Left lung (tissue), 10 donors: ENCODE results near the gene LINGO1. TPM values are rescaled to one million over a fixed set of nuclear protein-coding genes. Genes with fewer than 3 reads are reported as not detected.

Source experiments
- ATAC-seq: fragments of 200-7000 bp; cut with Tn5 transposase; one replicate; pipeline ENCODE4 v1.9.1; 2020; ENCODE audit warnings: moderate library complexity
- DNase-seq, 4 donors: peaks; one replicate each; pipeline ENCODE4 v3.0.0-alpha.2; 2013 to 2020
- H3K27ac ChIP-seq, 2 donors: fragments of 200-600 bp; sonication (generic) in 1 of 2; one replicate each; pipeline versions ENCODE4 v1.5.0 to v1.8.0; 2020 to 2021
- H3K27me3 ChIP-seq, 2 donors: fragments of 200-600 bp; sonication (generic) in 1 of 2; one replicate each; pipeline versions ENCODE4 v1.5.0 to v1.8.0; 2020 to 2021
- H3K36me3 ChIP-seq, 2 donors: fragments of 200-600 bp; sonication (generic) in 1 of 2; one replicate each; pipeline versions ENCODE4 v1.5.0 to v1.8.0; 2020 to 2021
- H3K4me1 ChIP-seq, 2 donors: fragments of 200-600 bp; one replicate each; pipeline ENCODE4 v1.8.0; 2021
- H3K4me3 ChIP-seq, 2 donors: fragments of 200-600 bp; sonication (generic) in 1 of 2; one replicate each; pipeline versions ENCODE4 v1.5.0 to v1.8.0; 2020 to 2021; ENCODE audit warnings: mild to moderate bottlenecking in 1 of 2
- H3K9me3 ChIP-seq, 2 donors: fragments of 200-600 bp; sonication (generic) in 1 of 2; one replicate each; pipeline versions ENCODE4 v1.5.0 to v1.8.0; 2020 to 2021
- intact Hi-C, 2 donors: fragments of 100-400 bp; cut with DNase I; formaldehyde crosslinking; loops; one replicate each; pipeline versions ENCODE4 v1.11.2 to v1.14.2; 2022
- polyA plus RNA-seq, 6 donors: library from polyadenylated mRNA; unstranded; fragments of 120-200 nt; gene quantifications; one replicate each; pipeline ENCODE4 v1.2.1, GENCODE V29; 2013; ENCODE audit not compliant: insufficient read length in 6 of 6
- total RNA-seq, 2 donors: library from RNA; stranded (reverse); fragmentation: NEBNext Ultra II Directional; extraction: Animal tissue kit (Norgen Biotek cat#: 25700); gene quantifications; one replicate each; pipeline ENCODE4 v1.2.1, GENCODE V29; 2021
- TF ChIP-seq, protein P1 (sequence below), 2 donors: fragments of 200-600 bp; sonication (generic) in 1 of 2; IDR thresholded peaks; one replicate each; pipeline versions ENCODE4 v1.5.0 to v1.8.0; 2021; ENCODE audit warnings: antibody characterized with exemption in 2 of 2
- donor health status: DM: no; HTN: yes; CAD: no.
- donor health status: DM: no; HTN: no; CAD: no.

Gene LINGO1
- total and polyA plus RNA-seq, 8 donors = 0.99 to 19.6 (median 14.1) TPM

GRCh38 chr15:77589839-77590238, 42.9 kb downstream of the LINGO1 start:
- Histone ChIP-seq H3K9me3 (no peaks in the 10 kb centered on the region), H3K27ac (no peak overlapping the region), H3K4me3 (no peak overlapping the region), H3K36me3 (no peaks in the 10 kb centered on the region), H3K4me1 (no peaks in the 10 kb centered on the region), H3K27me3 (no peaks in the 10 kb centered on the region)
- DNase-seq = no peak
- TF ChIP-seq, protein P1, sequence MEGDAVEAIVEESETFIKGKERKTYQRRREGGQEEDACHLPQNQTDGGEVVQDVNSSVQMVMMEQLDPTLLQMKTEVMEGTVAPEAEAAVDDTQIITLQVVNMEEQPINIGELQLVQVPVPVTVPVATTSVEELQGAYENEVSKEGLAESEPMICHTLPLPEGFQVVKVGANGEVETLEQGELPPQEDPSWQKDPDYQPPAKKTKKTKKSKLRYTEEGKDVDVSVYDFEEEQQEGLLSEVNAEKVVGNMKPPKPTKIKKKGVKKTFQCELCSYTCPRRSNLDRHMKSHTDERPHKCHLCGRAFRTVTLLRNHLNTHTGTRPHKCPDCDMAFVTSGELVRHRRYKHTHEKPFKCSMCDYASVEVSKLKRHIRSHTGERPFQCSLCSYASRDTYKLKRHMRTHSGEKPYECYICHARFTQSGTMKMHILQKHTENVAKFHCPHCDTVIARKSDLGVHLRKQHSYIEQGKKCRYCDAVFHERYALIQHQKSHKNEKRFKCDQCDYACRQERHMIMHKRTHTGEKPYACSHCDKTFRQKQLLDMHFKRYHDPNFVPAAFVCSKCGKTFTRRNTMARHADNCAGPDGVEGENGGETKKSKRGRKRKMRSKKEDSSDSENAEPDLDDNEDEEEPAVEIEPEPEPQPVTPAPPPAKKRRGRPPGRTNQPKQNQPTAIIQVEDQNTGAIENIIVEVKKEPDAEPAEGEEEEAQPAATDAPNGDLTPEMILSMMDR (IDR thresholded peaks at IDR 0.05) = no peak
- no peak for ATAC-seq
- intact Hi-C loops = no loop called here

DNA sequence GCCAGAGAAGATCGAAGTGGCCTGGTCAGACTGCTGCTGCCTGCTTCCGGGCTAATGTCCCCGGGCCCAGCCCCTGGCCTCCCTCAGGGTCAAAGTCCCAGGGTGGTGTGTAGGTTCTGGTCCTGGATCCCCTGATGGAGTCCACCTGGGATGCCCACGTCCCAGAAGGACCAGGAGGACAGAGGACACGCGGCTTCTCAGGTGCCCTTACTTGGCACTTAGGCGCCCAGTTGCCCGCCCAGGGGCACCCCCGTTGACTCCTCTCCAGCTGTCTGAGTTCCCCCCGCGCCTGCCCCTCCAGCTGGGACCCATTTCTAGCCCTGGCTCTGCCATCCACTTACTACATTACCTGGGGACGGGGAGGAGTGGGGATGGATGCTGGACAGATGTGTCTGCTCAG, 44.6 kb downstream of the LINGO1 start:
- DNase-seq (no peak), ATAC-seq (no peak)
- intact Hi-C loops = no loop called here
- no peaks in the 10 kb centered on the region for H3K9me3 ChIP-seq
- TF ChIP-seq, protein P1 (IDR thresholded peaks at IDR 0.05) = no peak
- no peaks in the 10 kb centered on the region for H3K4me1 ChIP-seq
- no peak overlapping the region for H3K27ac ChIP-seq
- H3K36me3 ChIP-seq = no peaks in the 10 kb centered on the region
- H3K4me3 ChIP-seq = no peak overlapping the region
- H3K27me3 ChIP-seq = no peaks in the 10 kb centered on the region

DNA sequence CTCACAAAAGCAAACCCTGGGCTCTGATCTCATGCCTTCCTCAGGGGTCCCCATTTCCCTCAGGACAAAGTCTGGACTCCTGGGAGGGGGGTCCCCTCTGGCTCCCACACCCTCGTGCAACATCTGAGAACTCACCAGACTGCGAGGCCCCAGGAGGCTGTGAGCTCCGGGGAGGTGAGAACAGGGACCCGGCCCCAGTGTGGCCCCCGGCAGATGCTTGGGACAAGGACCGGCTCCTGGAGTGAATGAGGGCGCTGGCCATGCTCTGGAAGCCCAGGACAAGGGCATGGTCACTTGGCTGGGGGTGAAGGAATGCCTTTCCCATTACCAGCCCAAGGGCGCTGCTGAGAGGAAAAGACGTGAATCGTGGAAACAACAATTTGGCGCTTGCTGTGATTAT, 48.0 kb downstream of the LINGO1 start:
- no peaks in the 10 kb centered on the region for H3K36me3 ChIP-seq
- no peaks in the 10 kb centered on the region for H3K4me1 ChIP-seq
- no peak overlapping the region for H3K27ac ChIP-seq
- ATAC-seq (no peak), DNase-seq (peak in 1 of 4 donors; percentile 52)
- intact Hi-C loops = no loop called here
- no peaks in the 10 kb centered on the region for H3K9me3 ChIP-seq
- TF ChIP-seq, protein P1 (IDR thresholded peaks at IDR 0.05) = no peak
- no peak overlapping the region for H3K4me3 ChIP-seq
- no peaks in the 10 kb centered on the region for H3K27me3 ChIP-seq

DNA sequence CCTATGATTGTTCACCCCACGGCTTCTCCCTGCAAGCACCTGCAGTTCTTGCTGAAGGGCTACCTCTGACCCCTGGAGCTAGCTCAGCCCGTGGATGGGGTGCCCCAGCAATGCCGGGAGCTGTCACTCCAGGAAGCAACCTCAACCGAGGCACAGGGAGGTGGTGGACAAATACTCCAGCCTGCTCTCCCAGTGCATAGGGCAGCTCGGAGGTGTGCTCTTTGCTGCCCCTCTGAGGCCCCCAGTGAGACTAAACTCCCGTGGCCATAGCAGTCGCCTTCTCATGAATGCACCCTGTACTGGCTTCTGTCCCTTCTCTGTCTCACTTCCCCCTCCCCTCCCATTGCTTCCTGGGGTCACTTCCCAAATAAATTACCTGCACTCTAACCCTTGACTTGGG, 48.5 kb downstream of the LINGO1 start:
- DNase-seq (peak in 1 of 4 donors; percentile 33), ATAC-seq (no peak)
- Histone ChIP-seq H3K4me3 (no peak overlapping the region), H3K27ac (no peak overlapping the region), H3K27me3 (no peaks in the 10 kb centered on the region), H3K36me3 (no peaks in the 10 kb centered on the region), H3K9me3 (no peaks in the 10 kb centered on the region), H3K4me1 (no peaks in the 10 kb centered on the region)
- intact Hi-C loops = no loop called here
- TF ChIP-seq, protein P1 (IDR thresholded peaks at IDR 0.05) = no peak

DNA sequence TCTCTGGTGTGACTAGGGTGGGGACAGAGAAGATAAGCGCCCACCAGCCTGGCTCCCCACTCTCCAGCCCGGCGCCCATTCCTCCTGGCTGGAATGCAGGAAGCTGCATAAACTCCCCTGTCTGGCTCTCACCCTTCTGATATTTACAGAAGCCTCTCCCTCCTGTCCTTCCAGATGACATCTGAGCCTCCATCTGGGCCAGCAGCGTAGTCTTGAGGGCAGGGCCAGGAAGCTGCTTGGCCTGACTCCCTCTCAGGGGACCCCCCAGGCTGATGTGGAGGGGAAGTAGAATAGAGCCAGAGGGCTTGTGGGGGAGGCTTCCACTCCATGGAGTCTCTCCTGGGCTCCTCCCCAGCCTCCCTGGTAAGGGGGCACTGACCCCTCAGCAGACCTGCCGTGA, 49.9 kb downstream of the LINGO1 start:
- Histone ChIP-seq H3K27me3 (no peaks in the 10 kb centered on the region), H3K4me3 (no peak overlapping the region), H3K27ac (no peak overlapping the region), H3K4me1 (no peaks in the 10 kb centered on the region), H3K9me3 (no peaks in the 10 kb centered on the region), H3K36me3 (no peaks in the 10 kb centered on the region)
- intact Hi-C loops = no loop called here
- ATAC-seq = no peak
- peak in 1 of 4 donors; percentile 33 for DNase-seq
- TF ChIP-seq, protein P1 (IDR thresholded peaks at IDR 0.05) = no peak
